ENCODE data around the gene MAD1L1.

- TF ChIP-seq CTCF (conservative IDR thresholded peaks at IDR 0.05) (no peak), EZH2 (IDR thresholded peaks at IDR 0.05; ENCODE audit: low read depth) (no peak)
Measured at GRCh38 chr7:2080477-2080876, 152.3 kb downstream of the MAD1L1 start.

Measured in PC-9 (cell line).